HG03066 (cell line): ENCODE data around the gene FBXW8.
A peak's percentile ranks its signal among the peaks of the same experiment; 100 is the strongest.
"Not testable (repeated sequence)": the region's sequence is repeated elsewhere in the genome, so short reads cannot be mapped to it uniquely, and the experiment has no call there.

Experiments used
- ATAC-seq: cut with Tn5 transposase; IDR thresholded peaks from one replicate; pipeline ENCODE4 v1.9.1; 2021; ENCODE audit warnings: low read depth; ENCODE audit not compliant: unreplicated experiment

Gene FBXW8

DNA sequence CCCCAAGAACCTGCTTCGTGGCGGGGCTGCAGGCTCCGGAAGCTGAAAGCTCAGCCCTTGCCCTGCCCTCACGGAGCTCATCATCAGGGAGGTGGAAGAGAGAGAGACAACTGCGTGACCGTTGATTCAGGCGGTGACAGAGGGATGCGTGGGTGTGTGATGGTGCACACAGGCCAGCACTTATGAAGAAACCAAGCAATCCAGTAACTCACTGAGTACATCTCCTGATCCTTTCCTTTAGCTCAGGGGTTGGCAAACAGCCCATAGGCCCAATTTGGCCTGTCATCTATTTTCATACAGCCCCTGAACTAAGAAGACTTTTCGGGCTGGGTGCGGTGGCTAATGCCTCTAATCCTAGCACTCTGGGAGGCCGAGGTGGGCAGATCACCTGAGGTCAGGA lies 138.5 kb downstream of the FBXW8 start:
- ATAC-seq, result no peak

DNA sequence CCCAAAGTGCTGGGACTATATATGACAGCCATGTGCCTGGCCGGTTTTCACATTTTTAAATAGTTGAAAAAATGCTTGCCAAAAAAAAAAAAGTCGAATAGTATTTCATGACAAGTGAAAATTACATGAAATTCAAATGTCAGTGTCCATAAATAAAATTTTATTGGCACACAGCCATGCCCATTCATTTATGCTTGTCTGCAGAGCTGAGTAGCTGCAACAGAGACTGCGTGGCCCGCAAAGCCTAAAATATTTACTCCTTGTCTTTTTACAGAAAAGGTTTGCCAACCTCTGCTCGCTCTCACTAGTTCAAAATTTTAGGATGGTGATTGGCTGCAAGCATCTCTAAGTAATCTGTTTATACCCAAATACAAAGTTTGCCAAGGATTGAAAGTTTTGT lies 139.3 kb downstream of the FBXW8 start:
- no peak for ATAC-seq

DNA sequence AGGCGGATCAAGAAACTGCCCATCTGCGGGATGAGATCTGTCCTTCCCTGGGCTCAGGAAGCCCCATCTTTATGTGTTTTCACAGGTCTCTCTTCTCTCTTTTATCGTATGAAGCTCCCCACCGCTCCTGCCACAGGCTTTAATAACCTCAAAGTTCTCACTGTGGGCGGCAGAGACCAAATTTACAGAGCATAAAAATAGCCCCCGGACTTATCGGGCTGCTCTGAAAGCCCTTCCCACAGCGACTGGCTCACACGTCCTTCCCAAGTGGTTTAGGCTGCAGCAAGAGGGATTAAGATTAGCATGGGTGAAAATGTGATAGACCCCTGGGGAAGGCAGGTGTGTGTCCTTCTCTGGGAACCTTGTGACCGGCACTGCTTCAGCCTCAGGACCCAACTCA lies 140.6 kb downstream of the FBXW8 start:
- ATAC-seq, result no peak

DNA sequence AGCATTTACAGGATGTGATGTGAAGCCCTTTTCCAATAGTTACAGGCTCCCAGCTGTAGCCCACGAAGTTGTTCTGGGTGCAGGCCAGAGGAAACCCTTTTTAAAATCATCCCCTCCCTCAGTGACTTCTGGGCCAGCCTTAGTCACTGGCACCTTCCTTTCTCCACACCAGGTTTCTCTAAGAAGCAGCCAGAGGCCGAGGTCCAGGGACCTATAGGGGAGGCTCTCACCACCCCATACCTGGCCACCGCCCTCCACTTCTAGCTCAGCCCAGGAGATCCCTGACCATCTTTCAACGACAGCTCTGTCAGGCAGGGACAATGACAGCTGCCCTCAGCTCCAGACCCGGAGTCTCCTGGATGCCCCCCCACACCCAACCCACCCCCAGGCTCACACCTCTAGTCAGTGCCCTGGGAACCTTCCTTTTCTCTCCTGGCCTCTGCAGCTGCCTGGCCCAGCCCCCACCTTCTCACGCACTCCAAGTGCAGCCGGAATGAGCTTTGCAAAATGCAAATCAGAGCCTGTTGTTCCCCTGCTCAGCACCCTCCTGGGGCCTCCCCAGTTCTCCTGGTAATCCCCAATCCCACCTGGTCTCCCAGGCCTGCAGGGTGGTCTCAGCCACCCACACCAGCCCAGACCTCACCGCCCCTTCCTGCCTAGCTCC lies 141.8 kb downstream of the FBXW8 start:
- peak; percentile 63 for ATAC-seq

DNA sequence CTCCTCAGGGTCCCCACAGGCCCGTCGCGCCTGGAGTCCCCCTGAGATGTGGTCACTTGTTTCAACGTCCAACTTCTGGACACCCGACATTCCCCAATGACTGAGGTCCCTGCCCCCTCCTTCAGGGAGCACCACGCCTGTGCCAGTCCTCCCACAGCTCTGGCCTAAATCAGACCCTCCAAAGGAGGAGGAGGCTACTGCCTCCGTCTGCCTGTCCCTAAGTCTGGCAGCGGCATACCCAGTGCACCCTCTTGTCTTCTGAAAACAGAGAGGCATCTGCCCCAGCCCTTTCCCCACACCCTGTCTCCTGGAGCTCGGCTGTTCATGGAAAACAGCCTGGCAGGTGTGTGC lies 142.3 kb downstream of the FBXW8 start:
- no peak for ATAC-seq

DNA sequence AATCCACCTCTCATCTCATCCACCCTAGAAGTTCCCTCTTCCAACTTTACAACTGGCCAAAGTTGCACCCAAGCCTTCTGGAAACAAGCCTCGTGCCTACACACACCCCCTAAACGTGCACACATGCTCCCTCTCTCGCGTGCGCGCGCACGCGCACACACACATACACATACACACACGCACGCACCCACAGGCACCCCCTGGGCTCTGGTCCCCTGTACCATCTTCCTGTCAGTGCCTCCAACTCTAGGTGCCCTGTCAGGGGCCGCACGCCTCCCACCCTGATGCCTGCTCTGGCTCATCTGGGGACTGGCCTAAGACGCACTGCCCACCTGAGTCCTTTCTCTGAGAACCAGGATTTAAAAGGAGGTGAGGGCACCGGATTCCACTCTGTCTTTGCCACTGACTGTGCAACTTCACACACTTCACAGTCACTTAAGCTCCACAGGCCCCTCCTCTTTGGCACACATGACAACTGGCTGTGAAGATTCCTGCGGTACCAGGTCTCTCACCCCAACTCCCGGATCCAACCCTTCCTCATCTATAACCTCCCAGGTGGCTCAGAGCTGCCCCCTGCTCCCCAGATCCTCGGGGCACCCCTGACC lies 142.9 kb downstream of the FBXW8 start:
- ATAC-seq, result no peak

DNA sequence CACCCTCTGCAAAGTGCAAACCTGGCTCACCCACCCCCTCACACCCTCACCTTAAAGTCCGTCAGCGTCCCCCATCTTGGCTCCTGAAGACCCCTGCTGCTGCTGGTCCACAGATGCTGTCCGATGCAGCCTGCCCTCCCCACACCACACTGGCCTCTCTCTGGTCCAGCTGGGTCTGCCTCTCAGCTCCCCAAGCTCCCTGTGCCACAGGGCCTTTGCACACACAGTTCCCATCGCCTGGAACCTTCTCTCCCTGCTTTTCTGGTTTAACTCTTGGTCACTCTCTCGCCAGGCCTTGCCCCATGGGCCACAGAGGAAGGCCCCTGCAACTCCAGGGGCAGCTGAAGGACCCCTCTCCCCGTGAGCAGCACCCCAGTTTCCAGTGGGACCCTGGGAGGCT lies 143.5 kb downstream of the FBXW8 start:
- no peak for ATAC-seq

DNA sequence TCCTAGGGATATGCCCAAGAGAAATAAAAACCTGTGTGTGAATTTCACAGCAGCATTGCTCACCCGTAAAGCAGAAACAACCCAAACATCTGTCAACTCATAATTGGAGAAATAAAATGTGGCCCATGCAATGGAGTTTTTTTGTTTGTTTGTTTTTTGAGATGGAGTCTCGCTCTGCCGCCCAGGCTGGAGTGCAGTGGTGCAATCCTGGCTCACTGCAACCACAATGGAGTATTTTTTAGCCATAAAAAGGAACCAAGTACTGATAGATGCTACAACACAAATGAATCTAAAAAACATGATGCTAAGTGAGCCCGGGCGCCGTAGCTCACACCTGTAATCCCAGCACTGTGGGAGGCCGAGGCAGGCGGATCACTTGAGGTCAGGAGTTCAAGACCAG lies 146.9 kb downstream of the FBXW8 start:
- ATAC-seq, result not testable (repeated sequence)

DNA sequence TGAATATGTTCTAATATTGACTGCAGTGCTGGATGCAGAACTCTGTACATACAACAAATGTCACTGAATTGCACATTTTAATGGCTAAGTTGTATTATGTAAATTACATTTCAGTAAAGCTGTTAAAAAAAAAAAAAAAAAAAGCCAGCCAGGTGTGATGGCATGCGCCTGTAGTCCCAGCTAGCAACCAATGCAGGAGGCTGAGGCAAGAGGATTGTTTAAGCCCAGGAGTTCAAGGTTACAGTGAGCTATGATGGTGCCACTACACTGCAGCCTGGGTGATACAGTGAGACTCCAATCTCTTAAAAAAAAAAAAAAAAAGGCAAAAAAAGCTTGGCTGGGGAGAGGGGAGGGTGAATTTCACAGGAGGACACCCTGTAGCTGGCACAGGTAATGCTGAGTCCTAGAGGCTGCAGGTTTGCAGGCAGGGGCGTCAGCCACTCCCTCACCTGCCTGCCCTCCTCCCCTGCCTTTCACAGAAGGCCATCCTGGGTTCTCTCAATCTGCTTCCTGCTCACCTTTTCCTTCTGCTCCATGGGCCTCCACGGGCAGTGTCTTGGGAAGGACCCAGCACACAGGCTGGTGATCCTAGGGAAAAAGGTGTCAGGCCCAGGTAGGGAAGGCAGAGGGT lies 147.8 kb downstream of the FBXW8 start:
- no peak for ATAC-seq

DNA sequence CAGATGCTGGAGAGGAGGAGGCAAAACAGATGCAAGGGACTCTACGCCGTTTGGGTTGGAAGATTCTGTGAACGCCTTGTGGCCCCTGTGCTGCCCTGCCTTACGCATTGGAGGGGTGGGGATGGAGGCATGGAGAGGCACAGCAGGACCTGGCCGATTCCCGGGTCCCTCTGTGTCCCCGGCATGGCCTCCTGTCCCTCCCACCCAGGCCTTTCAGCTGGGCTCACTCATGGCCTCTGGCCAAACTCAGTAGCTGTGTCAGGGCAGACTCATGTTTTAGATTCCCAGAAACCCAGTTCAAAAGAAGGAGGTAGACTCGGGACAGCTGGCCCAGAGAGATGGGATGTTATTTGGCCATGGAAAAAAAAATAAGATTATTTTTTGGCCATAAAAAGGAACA lies 148.4 kb downstream of the FBXW8 start:
- ATAC-seq, result no peak

DNA sequence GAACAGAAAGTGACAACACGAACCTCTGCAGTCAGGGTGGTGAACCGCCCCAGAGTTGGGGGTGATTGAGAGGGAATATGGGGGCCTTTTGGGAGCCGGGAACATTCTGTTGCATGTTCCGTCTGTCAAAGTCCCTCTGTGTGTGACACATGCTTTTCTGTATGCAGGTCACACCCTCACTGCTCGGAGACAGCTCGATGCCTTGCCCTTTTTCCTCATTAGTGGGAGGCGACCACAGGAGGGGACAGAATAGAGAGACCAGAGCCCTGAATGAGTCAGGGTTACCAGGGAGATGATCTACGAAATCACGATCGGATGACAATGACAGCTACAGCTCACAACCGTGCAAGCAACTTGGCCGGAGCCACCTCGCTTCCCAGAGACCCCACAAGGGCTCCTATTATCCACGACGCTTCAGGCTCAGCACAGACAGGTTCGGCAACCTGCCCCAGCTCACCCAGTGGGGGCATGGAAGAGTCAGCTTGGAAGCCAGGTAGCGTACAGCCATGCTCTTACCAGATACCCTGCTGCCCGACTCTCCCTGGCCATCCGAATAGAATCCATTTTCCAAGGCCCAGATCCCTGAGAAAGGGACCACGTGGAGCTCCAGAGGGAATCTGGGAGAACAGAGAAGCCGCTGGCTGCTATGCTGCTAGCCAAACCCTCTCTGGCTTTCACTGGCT lies 149.6 kb downstream of the FBXW8 start:
- ATAC-seq, result no peak

DNA sequence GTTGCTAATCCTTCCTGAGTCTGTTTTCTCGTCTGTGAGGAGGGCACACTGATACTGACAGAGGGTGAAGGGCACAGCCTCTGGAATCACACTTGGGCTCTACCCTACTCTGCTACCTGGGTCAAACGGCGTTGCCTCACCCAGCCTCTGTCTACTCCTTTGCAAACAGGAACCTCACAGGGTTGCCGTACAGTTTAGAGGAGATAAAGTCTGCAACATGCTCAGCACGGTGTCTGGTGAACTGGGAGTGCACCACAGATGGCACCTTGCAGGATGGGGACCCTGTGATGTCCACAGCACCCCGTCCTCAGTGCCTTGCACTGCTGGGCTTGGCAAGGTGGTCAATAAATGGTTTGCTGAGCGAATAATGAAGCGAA lies 150.2 kb downstream of the FBXW8 start:
- no peak for ATAC-seq

DNA sequence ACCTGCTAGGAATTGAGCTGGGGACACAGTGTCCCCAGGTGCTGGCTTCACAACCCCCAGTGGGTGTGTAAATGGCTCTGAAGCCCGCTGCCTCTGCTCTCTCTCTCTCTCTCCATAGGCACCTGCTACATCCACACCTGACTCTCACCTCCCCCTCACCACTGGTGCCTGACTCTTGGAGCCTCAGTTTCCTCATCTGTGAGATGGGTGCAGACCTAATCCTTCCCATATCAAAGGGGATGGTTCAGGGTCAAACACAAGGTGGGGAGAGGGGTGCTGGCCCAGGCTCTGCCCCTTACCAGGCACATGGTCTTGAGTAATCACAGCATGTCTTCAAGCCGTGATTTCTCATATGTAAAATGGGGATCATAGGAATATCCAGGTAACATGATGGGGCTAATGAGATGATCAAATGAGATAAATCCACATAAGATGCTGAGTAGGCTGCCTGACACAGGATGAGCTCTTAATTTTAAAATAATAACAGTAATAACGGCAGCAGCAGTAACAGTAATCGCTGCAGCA lies 150.9 kb downstream of the FBXW8 start:
- ATAC-seq, result no peak

DNA sequence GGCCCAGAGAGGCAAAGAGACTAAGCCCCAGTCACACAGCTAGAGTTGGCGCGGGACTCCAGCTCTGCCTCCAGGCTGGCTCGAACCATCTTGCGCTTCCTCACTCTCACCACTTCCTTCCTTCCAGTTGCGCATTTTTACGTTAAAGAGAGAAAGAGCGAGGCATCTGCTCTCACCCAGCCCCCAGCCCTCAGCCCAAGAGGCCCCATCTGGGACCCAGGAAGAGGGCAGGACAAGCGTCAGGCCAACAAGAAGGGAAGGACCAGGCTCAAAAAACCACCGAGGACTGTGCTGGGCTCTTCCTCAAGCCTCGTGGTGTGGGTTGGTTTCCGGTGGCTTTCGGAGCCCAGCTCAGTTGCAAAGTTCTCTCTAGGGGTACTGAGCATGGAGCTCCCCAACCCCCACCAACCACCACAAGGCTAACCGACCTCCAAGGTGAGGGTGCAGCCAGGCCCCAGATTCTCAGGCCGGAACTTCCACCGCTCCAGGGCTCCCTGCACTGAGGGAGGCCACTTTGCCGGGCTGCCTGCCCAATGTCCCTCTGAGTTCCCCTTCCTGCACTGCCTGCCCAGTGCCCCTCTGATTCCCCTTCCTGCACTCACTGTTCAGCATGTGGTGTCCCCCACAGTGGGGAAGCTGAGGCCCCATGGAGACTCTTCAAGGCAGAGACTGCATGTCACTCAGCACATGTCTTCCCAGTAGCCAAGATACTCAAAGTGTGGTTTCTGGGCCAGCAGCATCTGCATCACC lies 152.6 kb downstream of the FBXW8 start:
- no peak for ATAC-seq

DNA sequence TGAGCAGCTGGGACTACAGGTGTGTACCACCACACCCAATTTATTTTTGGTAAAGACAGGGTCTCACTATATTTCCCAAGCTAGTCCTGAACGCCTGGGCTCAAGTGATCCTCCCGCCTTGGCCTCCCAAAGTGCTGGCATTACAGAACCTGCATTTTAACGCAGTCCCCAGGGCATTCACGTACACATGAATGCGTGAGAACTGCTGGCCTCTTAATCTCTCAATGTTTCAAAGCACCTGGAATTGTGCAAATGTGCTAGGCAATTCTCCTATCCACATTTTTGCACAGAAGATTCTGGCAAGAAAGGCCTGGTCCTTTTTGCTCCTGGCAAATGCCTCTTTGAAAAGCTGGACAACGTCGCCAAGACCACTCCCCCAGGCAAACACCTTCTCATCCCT lies 153.3 kb downstream of the FBXW8 start:
- no peak for ATAC-seq

DNA sequence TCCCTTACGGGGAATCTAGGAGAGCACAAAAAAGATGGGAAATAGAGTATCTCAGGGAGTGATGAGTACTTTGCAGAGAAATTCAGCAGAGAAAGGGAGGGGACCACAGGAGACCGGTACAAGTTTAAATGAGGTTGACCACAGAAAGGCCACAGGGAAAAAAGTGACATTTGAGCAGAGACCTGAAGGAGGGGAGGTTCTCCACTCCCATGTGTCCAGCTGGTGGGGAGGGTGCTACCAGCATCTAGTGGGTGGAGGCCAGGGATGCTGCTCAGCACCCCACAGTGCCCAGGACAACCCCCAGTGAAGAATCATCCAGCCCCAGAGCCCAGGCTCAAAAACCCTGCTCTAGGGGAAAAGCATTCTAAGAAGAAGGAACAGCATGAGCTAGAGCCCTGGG lies 153.8 kb downstream of the FBXW8 start:
- no peak for ATAC-seq

DNA sequence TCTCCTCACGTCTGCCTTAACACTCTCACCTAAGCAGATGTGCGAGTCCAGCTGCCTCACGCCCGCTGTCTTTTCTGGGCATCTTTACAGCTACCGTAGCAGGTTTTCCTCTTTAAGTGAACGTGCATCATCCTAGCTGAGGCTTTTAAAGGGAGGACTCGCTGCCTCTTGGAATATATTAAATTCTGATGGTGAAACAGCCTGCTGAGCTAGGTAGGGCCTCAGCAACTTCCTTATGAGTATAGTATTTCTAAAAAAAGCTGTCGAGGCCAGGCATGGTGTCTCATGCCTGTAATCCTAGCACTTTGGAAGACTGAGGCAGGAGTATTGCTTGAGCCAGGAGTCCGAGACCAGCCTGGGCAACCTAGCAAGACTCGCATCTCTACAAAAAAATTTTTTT lies 156.3 kb downstream of the FBXW8 start:
- ATAC-seq, result no peak

DNA sequence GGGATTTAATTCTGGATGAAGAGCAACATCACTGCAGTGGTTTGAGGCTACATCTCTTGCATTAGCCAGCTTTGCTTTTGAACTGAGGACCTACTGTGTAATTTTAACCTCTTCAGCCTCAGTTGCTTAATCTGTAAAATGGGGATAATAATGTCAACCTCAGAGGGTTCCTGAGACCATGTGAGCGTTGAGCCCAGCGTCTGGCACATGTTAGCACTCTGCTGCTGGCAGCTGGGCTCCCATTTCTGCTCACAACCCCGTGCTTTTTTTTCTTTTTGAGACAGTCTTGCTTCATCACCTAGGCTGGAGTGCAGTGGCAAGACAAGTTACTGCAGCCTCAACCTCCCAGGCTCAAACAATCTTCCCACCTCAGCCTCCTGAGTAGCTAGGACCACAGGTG lies 156.9 kb downstream of the FBXW8 start:
- no peak for ATAC-seq

DNA sequence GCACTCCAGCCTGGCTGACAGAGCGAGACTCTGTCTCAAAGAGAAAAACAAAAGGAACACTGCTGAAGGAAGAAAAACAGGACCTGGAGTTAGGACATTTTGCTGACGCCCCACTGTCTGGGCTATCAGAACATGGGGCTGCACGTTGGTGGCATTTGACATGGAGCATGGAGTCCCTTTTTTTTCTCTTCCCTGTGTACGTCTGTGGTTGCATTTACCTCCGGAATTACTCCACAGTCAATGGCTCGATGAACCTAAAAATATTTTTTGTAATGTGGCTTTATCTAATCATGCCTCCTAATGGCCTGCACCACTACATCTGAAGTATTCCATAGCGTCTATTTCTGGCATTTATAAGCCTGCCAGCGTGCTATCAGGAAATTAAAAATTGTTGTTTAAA lies 157.7 kb downstream of the FBXW8 start:
- ATAC-seq, result no peak

DNA sequence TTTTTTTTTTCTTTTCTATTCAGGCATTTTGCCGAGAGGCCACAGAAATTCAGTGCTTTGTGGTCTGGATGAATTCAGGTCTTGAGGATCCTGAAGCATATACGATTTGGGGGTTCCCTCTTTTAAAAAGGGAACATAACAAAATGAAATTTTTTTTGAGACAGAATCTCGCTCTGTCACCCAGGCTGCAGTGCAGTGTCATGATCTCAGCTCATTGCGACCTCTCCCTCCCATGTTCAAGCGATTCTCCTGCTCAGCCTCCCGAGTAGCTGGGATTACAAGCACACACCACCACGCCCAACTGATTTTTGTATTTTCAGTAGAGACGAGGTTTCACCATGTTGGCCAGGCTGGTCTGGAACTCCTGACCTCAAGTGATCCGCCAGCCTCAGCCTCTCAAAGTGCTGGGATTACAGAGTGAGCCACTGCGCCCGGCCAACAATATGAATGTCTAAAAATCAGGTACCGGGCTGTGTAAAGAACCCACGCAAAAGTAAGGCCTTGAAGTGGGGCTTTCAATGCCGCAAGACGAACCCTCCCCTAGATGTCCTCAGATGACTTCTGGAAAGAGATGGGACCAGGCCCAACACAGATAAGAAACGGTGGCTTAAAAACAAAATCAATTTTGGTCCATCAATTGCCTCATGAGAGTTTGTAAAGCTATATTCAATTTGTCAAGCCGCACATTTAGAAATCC lies 158.5 kb downstream of the FBXW8 start:
- ATAC-seq, result no peak
